SK-N-MC (cell line): ENCODE data around the gene DLGAP5.

Source experiments
- EZH2 ChIP-seq: fragments of 200-600 bp; sonication (generic); IDR thresholded peaks from one replicate; pipeline ENCODE4 v1.6.1; 2017; ENCODE audit warnings: antibody characterized with exemption
- FOXP2 ChIP-seq: optimal IDR thresholded peaks from 2 replicates; pipeline ENCODE3; 2011; ENCODE audit warnings: mild to moderate bottlenecking, moderate library complexity; ENCODE audit not compliant: insufficient read depth; ENCODE audit errors: extremely low read length, control extremely low read depth
- POLR2AphosphoS5 ChIP-seq: IDR thresholded peaks from 2 replicates; pipeline ENCODE4 v1.6.1; 2012; ENCODE audit warnings: mild to moderate bottlenecking, low read depth, low read length, borderline replicate concordance

DNA sequence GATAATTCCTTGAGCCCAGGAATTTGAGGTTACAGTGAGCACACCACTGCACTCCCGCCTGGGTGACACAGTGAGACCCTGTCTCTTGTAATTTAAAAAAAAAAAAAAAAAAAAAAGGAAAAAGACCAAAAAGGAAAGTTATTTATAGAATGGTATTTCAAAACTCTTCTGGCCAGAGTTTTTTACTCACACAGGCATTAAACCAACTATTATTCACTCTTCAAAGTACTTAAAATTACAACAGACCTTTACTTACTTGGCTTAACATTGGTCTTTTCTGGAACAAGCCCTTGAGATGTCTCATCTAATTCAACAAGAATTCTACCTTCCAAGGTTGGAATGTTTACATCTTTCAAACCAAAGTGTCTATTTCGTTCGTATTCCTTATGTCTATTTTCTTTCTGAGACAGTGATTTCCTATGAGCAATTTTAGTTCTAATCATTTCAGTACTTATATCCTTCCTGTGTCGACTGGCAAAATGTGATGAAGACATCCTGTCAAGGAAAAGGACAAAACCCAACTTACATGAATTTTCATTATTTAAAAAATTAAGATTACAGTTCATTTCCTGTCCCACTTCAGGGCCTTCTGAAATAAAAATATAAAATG is 2.6 kb downstream of the DLGAP5 start:
- no peak for TF ChIP-seq EZH2
- TF ChIP-seq POLR2AphosphoS5 = no peak
- no peak for TF ChIP-seq FOXP2
